HCT116 (cell line): ENCODE data around the gene RUNX1. TPM values are rescaled to one million over a fixed set of nuclear protein-coding genes. Genes with fewer than 3 reads are reported as not detected.

Experiments used
- ATAC-seq: fragments of 200-7000 bp; cut with Tn5 transposase; 2 replicates; pipeline ENCODE4 v1.9.1; 2020; ENCODE audit warnings: mild to moderate bottlenecking, moderate library complexity
- BruUV-seq: library from RNA; stranded (reverse); fragments of 400-500 nt; replicated peaks from 2 replicates; lab custom pipeline; 2021; lab: Mats Ljungman, UMichigan
- CTCF ChIA-PET: fragments of 300-600 bp; sonication (Branson Sonifier 250); formaldehyde crosslinking; loops from one replicate; lab custom pipeline; 2021; ENCODE audit warnings: antibody characterized with exemption; lab: Charles Lee
- POLR2A ChIA-PET: fragments of 300-600, 350-600 bp; sonication (Branson Sonifier 250); formaldehyde crosslinking; loops from one replicate; lab custom pipeline; 2021; ENCODE audit warnings: antibody characterized with exemption; lab: Charles Lee
- RAD21 ChIA-PET, 2 experiments: fragments of 300-600 bp; sonication (Branson Sonifier 250); formaldehyde crosslinking; loops; one replicate each; lab custom pipeline; 2023; ENCODE audit warnings: low total read pairs in 2 of 2; ENCODE audit not compliant: uncharacterized antibody in 2 of 2, unreplicated experiment in 2 of 2, low non-redundant PET in 1 of 2; lab: Charles Lee
- DNase-seq: peaks from one replicate; pipeline ENCODE4 v3.0.0-alpha.2; 2010; ENCODE audit warnings: low read depth, low spot score
- H2AFZ ChIP-seq: fragments of 200-600 bp; shearing (Covaris generic), sonication (generic); 2 replicates; pipeline ENCODE4 v1.6.1; 2017; ENCODE audit warnings: low read depth, mixed run types, mixed read lengths, antibody characterized with exemption, low read length; ENCODE audit not compliant: poor library complexity, severe bottlenecking
- H3K27ac ChIP-seq: 2 replicates; pipeline ENCODE4 v1.5.1; 2012; ENCODE audit warnings: low read depth, low read length
- H3K27me3 ChIP-seq: fragments of 200-600 bp; sonication (generic); 2 replicates; pipeline ENCODE4 v1.6.1; 2016; ENCODE audit warnings: mixed run types, low read length, mixed read lengths; ENCODE audit not compliant: insufficient read depth
- H3K36me3 ChIP-seq, 2 experiments: fragments of 200-500 bp in 1 of 2; fragments of 200-600 bp in 1 of 2; sonication (Bioruptor generic) in 1 of 2; sonication (generic) in 1 of 2; 2 replicates each; pipeline versions ENCODE4 v1.5.1 to v1.6.1; 2014 to 2016; ENCODE audit warnings: low read length in 2 of 2, inconsistent platforms in 1 of 2, mixed read lengths in 1 of 2, mixed run types in 1 of 2; ENCODE audit not compliant: insufficient read depth in 2 of 2, control insufficient read depth in 1 of 2
- H3K4me1 ChIP-seq, 2 experiments: fragments of 200-600 bp in 1 of 2; sonication (generic) in 1 of 2; 2 replicates each; pipeline versions ENCODE4 v1.5.1 to v1.6.1; 2012 to 2017; ENCODE audit warnings: low read length in 2 of 2, inconsistent platforms in 1 of 2, mild to moderate bottlenecking in 1 of 2, mixed read lengths in 1 of 2, mixed run types in 1 of 2, moderate library complexity in 1 of 2; ENCODE audit not compliant: insufficient read depth in 2 of 2, control insufficient read depth in 1 of 2
- H3K4me2 ChIP-seq: fragments of 200-600 bp; sonication (generic); 2 replicates; pipeline ENCODE4 v1.6.1; 2017; ENCODE audit warnings: mixed run types, low read length, mixed read lengths
- H3K4me3 ChIP-seq, 2 experiments: fragments of 200-600 bp in 1 of 2; sonication (generic) in 1 of 2; replicated peaks in 1 of 2; 2 replicates each; pipeline ENCODE4 v1.5.1; 2011 to 2016; ENCODE audit warnings: low read length in 2 of 2, control low read depth in 1 of 2, low read depth in 1 of 2, mild to moderate bottlenecking in 1 of 2, mixed read lengths in 1 of 2, mixed run types in 1 of 2
- H3K79me2 ChIP-seq: fragments of 200-600 bp; sonication (generic); 2 replicates; pipeline ENCODE4 v1.6.1; 2017; ENCODE audit warnings: mild to moderate bottlenecking, mixed run types, low read length, moderate library complexity, mixed read lengths; ENCODE audit not compliant: insufficient read depth
- H3K9ac ChIP-seq: fragments of 200-600 bp; sonication (generic); 2 replicates; pipeline ENCODE4 v1.6.1; 2016; ENCODE audit warnings: low read length, mixed read lengths
- H3K9me2 ChIP-seq: fragments of 200-600 bp; sonication (generic), shearing (Covaris generic); 2 replicates; pipeline ENCODE4 v1.6.1; 2017; ENCODE audit warnings: mixed run types, mild to moderate bottlenecking, moderate library complexity; ENCODE audit not compliant: insufficient read depth
- H3K9me3 ChIP-seq, 2 experiments: fragments of 200-500 bp in 1 of 2; fragments of 200-600 bp in 1 of 2; sonication (Bioruptor generic) in 1 of 2; sonication (generic) in 1 of 2; 2 replicates each; pipeline ENCODE4 v1.6.1; 2014 to 2017; ENCODE audit warnings: low read length in 2 of 2, mixed read lengths in 2 of 2, inconsistent platforms in 1 of 2, low read depth in 1 of 2, mild to moderate bottlenecking in 1 of 2, mixed run types in 1 of 2, moderate library complexity in 1 of 2; ENCODE audit not compliant: control insufficient read depth in 1 of 2, insufficient read depth in 1 of 2
- H4K20me1 ChIP-seq: fragments of 200-600 bp; sonication (generic), shearing (Covaris generic); 2 replicates; pipeline ENCODE4 v1.6.1; 2017; ENCODE audit warnings: mixed run types, mild to moderate bottlenecking, moderate library complexity; ENCODE audit not compliant: insufficient read depth
- CEBPB ChIP-seq: IDR thresholded peaks from 2 replicates; pipeline ENCODE4 v1.6.1; 2012; ENCODE audit warnings: low read depth
- EGR1 ChIP-seq: IDR thresholded peaks from 2 replicates; pipeline ENCODE4 v1.6.1; 2012; ENCODE audit warnings: low read depth
- ELF1 ChIP-seq: IDR thresholded peaks from 2 replicates; pipeline ENCODE4 v1.6.1; 2012; ENCODE audit warnings: low read depth, borderline replicate concordance
- EZH2 ChIP-seq: fragments of 200-600 bp; sonication (generic); IDR thresholded peaks from 2 replicates; pipeline ENCODE4 v1.6.1; 2017; ENCODE audit warnings: antibody characterized with exemption, mixed run types
- EZH2phosphoT487 ChIP-seq: fragments of 200-600 bp; IDR thresholded peaks from 2 replicates; pipeline ENCODE4 v1.6.1; 2018; ENCODE audit warnings: antibody characterized with exemption, borderline replicate concordance
- FOSL1 ChIP-seq: IDR thresholded peaks from 2 replicates; pipeline ENCODE4 v1.6.1; 2012; ENCODE audit warnings: low read depth
- JUND ChIP-seq: IDR thresholded peaks from 2 replicates; pipeline ENCODE4 v1.6.1; 2012
- POLR2A ChIP-seq: IDR thresholded peaks from 2 replicates; pipeline ENCODE4 v1.7.0; 2011; ENCODE audit warnings: borderline replicate concordance; ENCODE audit not compliant: insufficient read depth, insufficient read length; ENCODE audit errors: extremely low read depth
- POLR2AphosphoS5 ChIP-seq: IDR thresholded peaks from 2 replicates; pipeline ENCODE4 v1.6.1; 2011; ENCODE audit warnings: mild to moderate bottlenecking, low read depth, low read length, moderate library complexity
- SIN3A ChIP-seq: IDR thresholded peaks from 2 replicates; pipeline ENCODE4 v1.6.1; 2012; ENCODE audit warnings: low read depth
- SRF ChIP-seq: IDR thresholded peaks from 2 replicates; pipeline ENCODE4 v1.6.1; 2012; ENCODE audit warnings: low read depth
- TCF7L2 ChIP-seq: IDR thresholded peaks from 2 replicates; pipeline ENCODE4 v1.7.0; 2011; ENCODE audit warnings: borderline replicate concordance, inconsistent platforms; ENCODE audit not compliant: insufficient read depth, insufficient read length; ENCODE audit errors: extremely low read depth
- YY1 ChIP-seq: IDR thresholded peaks from 2 replicates; pipeline ENCODE4 v1.6.1; 2011; ENCODE audit warnings: low read length, low read depth, moderate library complexity, mild to moderate bottlenecking; ENCODE audit not compliant: insufficient replicate concordance; ENCODE audit errors: extremely low read depth
- ZNF274 ChIP-seq: fragments of 200-500 bp; sonication (Bioruptor generic); IDR thresholded peaks from 2 replicates; pipeline ENCODE4 v1.6.1; 2014; ENCODE audit warnings: mild to moderate bottlenecking, low read depth, low read length, inconsistent platforms
- intact Hi-C: fragments of 100-400 bp; cut with micrococcal nuclease; formaldehyde crosslinking; loops from 2 replicates; pipeline ENCODE4 v1.10.0; 2022
- total RNA-seq: library from RNA; stranded (reverse); gene quantifications from one replicate; pipeline ENCODE4 v1.2.1, GENCODE V29; 2021; ENCODE audit not compliant: unreplicated experiment
- TF ChIP-seq, protein P1 (sequence below): IDR thresholded peaks from 2 replicates; pipeline ENCODE4 v1.6.1; 2012
- TF ChIP-seq, protein P2 (sequence below): IDR thresholded peaks from 2 replicates; pipeline ENCODE4 v1.6.1; 2012

RUNX1 gene
- total RNA-seq, 1 experiment from 2014 or later = 33.5 TPM

- Histone ChIP-seq H4K20me1 (no peaks in the 10 kb centered on the region), H3K79me2 (no peaks in the 10 kb centered on the region), H3K4me2 (no peak overlapping the region), H3K9ac (no peak overlapping the region), H3K9me2 (no peaks in the 10 kb centered on the region), H3K4me3 (no peak overlapping the region), H3K9me3 (no peaks in the 10 kb centered on the region), H3K4me1 (no peaks in the 10 kb centered on the region), H2AFZ (no peak overlapping the region), H3K27ac (no peak overlapping the region), H3K27me3 (no peaks in the 10 kb centered on the region; the same call in 1 of the 2 replicates), H3K36me3 (no peaks in the 10 kb centered on the region)
- RAD21 ChIA-PET = no interaction called here
- intact Hi-C loops = no loop called here
- no TSS peak for BruUV-seq
- POLR2A ChIA-PET = no interaction called here
- TF ChIP-seq, protein P1, sequence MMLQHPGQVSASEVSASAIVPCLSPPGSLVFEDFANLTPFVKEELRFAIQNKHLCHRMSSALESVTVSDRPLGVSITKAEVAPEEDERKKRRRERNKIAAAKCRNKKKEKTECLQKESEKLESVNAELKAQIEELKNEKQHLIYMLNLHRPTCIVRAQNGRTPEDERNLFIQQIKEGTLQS = no peak
- TF ChIP-seq, protein P2, sequence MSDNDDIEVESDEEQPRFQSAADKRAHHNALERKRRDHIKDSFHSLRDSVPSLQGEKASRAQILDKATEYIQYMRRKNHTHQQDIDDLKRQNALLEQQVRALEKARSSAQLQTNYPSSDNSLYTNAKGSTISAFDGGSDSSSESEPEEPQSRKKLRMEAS = no peak
- no peak for TF ChIP-seq ZNF274
- no peak for TF ChIP-seq EZH2phosphoT487
- no peak for TF ChIP-seq EZH2
- no peak for TF ChIP-seq FOSL1
- no peak for TF ChIP-seq ELF1
- no peak for TF ChIP-seq TCF7L2
- TF ChIP-seq SIN3A = no peak
- TF ChIP-seq POLR2A = no peak
- no peak for TF ChIP-seq EGR1
- no peak for TF ChIP-seq SRF
- no peak for TF ChIP-seq JUND
- TF ChIP-seq POLR2AphosphoS5 = no peak
- no peak for TF ChIP-seq CEBPB
- no peak for TF ChIP-seq YY1
- CTCF ChIA-PET = no interaction called here
- no peak for ATAC-seq
- no peak for DNase-seq
Observed at GRCh38 chr21:34945288-34945687, 103.8 kb downstream of the RUNX1 start.
